HEK293T (cell line): Measurements from ENCODE around the gene RASA3.

Experiments used
- ARNT ChIP-seq: fragments of 450-650 bp; IDR thresholded peaks from 2 replicates; pipeline ENCODE4 v1.6.1; 2017; ENCODE audit warnings: mild to moderate bottlenecking
- BHLHE40 ChIP-seq: fragments of 450-650 bp; IDR thresholded peaks from 2 replicates; pipeline ENCODE4 v1.6.1; 2016; ENCODE audit warnings: mild to moderate bottlenecking, moderate library complexity, borderline replicate concordance
- ELF4 ChIP-seq: fragments of 450-650 bp; IDR thresholded peaks from 2 replicates; pipeline ENCODE4 v1.6.1; 2017; ENCODE audit warnings: antibody characterized with exemption
- FOXK2 ChIP-seq: fragments of 450-650 bp; IDR thresholded peaks from 2 replicates; pipeline ENCODE4 v1.6.1; 2016; ENCODE audit warnings: mild to moderate bottlenecking
- FOXM1 ChIP-seq: fragments of 450-650 bp; IDR thresholded peaks from 2 replicates; pipeline ENCODE4 v1.6.1; 2017; ENCODE audit warnings: mild to moderate bottlenecking, borderline replicate concordance
- HDGF ChIP-seq: fragments of 450-650 bp; IDR thresholded peaks from 2 replicates; pipeline ENCODE4 v1.6.1; 2017; ENCODE audit warnings: antibody characterized with exemption, borderline replicate concordance
- NFRKB ChIP-seq: fragments of 450-650 bp; IDR thresholded peaks from 2 replicates; pipeline ENCODE4 v1.6.1; 2016; ENCODE audit warnings: mild to moderate bottlenecking, moderate library complexity
- PKNOX1 ChIP-seq: fragments of 450-650 bp; IDR thresholded peaks from 2 replicates; pipeline ENCODE4 v1.6.1; 2016
- SP1 ChIP-seq: fragments of 450-650 bp; IDR thresholded peaks from 2 replicates; pipeline ENCODE4 v1.6.1; 2017
- SUZ12 ChIP-seq: fragments of 450-650 bp; IDR thresholded peaks from 2 replicates; pipeline ENCODE4 v1.6.1; 2016; ENCODE audit warnings: mild to moderate bottlenecking
- TARDBP ChIP-seq: fragments of 450-650 bp; IDR thresholded peaks from 2 replicates; pipeline ENCODE4 v1.6.1; 2016

DNA sequence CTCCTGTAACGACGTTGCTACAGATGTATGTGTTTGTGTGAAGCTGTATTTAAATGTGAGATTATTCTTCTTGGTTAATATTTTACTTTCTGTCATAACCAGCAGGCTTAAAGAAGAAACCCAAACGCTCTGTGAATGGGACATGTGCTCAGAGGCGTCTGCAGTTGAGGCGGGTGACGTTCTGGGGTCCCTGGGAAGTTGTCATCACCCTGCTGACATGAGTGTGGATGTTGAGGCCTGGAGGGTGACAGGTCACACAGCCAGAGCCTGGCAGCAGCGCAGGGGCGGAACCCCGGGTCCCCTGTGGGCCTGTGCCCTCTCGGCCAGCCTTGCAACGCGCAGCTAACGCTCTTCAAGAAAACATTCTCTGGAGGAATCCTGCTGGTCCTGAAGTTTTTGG lies 16.6 kb downstream of the RASA3 start:
- no peak for TF ChIP-seq FOXK2
- no peak for TF ChIP-seq HDGF
- TF ChIP-seq ELF4, result no peak
- no peak for TF ChIP-seq SUZ12
- TF ChIP-seq NFRKB, result no peak
- TF ChIP-seq SP1, result no peak
- TF ChIP-seq PKNOX1, result no peak
- TF ChIP-seq TARDBP, result no peak
- no peak for TF ChIP-seq ARNT
- TF ChIP-seq BHLHE40, result no peak
- no peak for TF ChIP-seq FOXM1
